Measurements from ENCODE around the gene HHLA2. TPM values are rescaled to one million over a fixed set of nuclear protein-coding genes. Genes with fewer than 3 reads are reported as not detected.

HHLA2 gene, protein sequence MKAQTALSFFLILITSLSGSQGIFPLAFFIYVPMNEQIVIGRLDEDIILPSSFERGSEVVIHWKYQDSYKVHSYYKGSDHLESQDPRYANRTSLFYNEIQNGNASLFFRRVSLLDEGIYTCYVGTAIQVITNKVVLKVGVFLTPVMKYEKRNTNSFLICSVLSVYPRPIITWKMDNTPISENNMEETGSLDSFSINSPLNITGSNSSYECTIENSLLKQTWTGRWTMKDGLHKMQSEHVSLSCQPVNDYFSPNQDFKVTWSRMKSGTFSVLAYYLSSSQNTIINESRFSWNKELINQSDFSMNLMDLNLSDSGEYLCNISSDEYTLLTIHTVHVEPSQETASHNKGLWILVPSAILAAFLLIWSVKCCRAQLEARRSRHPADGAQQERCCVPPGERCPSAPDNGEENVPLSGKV
- polyA plus RNA-seq (2013) = 0.01 TPM in 1 of 2 replicates, not detected in the other

DNA sequence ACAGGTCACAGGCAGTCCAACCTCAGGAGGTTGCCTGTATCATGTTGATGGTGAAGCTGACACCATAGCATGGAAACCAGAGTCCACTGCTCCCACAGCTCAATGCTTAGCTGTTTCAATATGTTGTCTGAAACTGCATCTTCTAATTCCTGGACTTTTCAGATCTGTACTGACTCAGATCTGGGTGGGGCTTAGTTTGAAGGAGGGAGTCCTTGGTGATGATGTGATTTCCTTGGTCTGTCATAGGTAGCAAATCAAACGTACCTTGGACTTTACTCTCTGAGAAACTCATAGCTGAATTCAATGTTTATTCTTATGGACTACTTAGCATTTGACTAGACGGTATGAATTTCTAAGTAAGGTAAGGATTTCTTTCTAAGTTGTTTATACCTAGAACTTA lies at the start of gene HHLA2:
HHLA2 (plus strand) TSS at position 310 of the 400 bp plus-strand sequence. CDS start 55,266 bp downstream, outside the sequence.
- no peak within 1 kb of the TSS for H2BK120ac ChIP-seq (ENCODE audit: insufficient read depth, low read length, poor library complexity)
- H2AFZ ChIP-seq (ENCODE audit: insufficient read depth, low read length, poor library complexity) = no peak within 1 kb of the TSS
- H3K79me1 ChIP-seq (ENCODE audit: low read length) = no peaks in the 10 kb centered on the region
- WGBS (ENCODE audit: extremely low coverage, insufficient coverage, insufficient read length) = no CpG with 5 or more reads among the region's 2 CpGs
- no peak within 1 kb of the TSS for H3K4me3 ChIP-seq (ENCODE audit: low read depth, low read length)
- H3K4me1 ChIP-seq (ENCODE audit: control insufficient read depth in 1 of 2, insufficient read depth in 2 of 2, low read length in 2 of 2) = peaks cover 0 to 11% of the 10 kb centered on the region in 2 experiments
- no peak within 1 kb of the TSS for H3K9ac ChIP-seq (ENCODE audit: low read length)
- H4K91ac ChIP-seq (ENCODE audit: low read depth, low read length) = no peak within 1 kb of the TSS
- no peaks in the 10 kb centered on the region for H3K27me3 ChIP-seq (ENCODE audit: insufficient read depth, low read length)
- no peak within 1 kb of the TSS for H4K12ac ChIP-seq (ENCODE audit: low read depth, low read length)
- no peak within 1 kb of the TSS for H2BK12ac ChIP-seq (ENCODE audit: low read length)
- H3K27ac ChIP-seq (ENCODE audit: low read depth, low read length) = no peak within 1 kb of the TSS
- no peak for DNase-seq
- no peaks in the 10 kb centered on the region for H3K9me3 ChIP-seq (ENCODE audit: insufficient read depth, low read depth, low read length)
- H3K79me2 ChIP-seq (ENCODE audit: control insufficient read depth, insufficient read depth, low read length, poor library complexity) = no peaks in the 10 kb centered on the region
- no peak within 1 kb of the TSS for H3K14ac ChIP-seq (ENCODE audit: low read length)
- no peak within 1 kb of the TSS for H3K4me2 ChIP-seq (ENCODE audit: low read length)
- no peak within 1 kb of the TSS for H4K8ac ChIP-seq (ENCODE audit: low read depth, low read length)
- no peak within 1 kb of the TSS for H3K23ac ChIP-seq (ENCODE audit: low read length)
- no peak within 1 kb of the TSS for H3K18ac ChIP-seq (ENCODE audit: low read length)
- H3K36me3 ChIP-seq (ENCODE audit: control insufficient read depth in 1 of 2, insufficient read depth in 2 of 2, low read length in 2 of 2) = no peaks in the 10 kb centered on the region
- H3K4ac ChIP-seq (ENCODE audit: low read depth, low read length) = no peak within 1 kb of the TSS
- H2AK5ac ChIP-seq (ENCODE audit: low read length) = no peak within 1 kb of the TSS
- H2BK5ac ChIP-seq (ENCODE audit: low read depth, low read length, poor library complexity) = no peak within 1 kb of the TSS

GRCh38 chr3:108250626-108251025 lies 45.7 kb upstream of the HHLA2 start:
- H2BK120ac ChIP-seq (ENCODE audit: insufficient read depth, low read length, poor library complexity) = no peak overlapping the region
- H3K18ac ChIP-seq (ENCODE audit: low read length) = no peak overlapping the region
- no peaks in the 10 kb centered on the region for H3K36me3 ChIP-seq (ENCODE audit: control insufficient read depth in 1 of 2, insufficient read depth in 2 of 2, low read length in 2 of 2)
- no peak overlapping the region for H3K27ac ChIP-seq (ENCODE audit: low read depth, low read length)
- no CpG with 5 or more reads among the region's 2 CpGs for WGBS (ENCODE audit: extremely low coverage, insufficient coverage, insufficient read length)
- H3K14ac ChIP-seq (ENCODE audit: low read length) = no peak overlapping the region
- H3K79me2 ChIP-seq (ENCODE audit: control insufficient read depth, insufficient read depth, low read length, poor library complexity) = no peaks in the 10 kb centered on the region
- no peak overlapping the region for H4K8ac ChIP-seq (ENCODE audit: low read depth, low read length)
- H3K4ac ChIP-seq (ENCODE audit: low read depth, low read length) = no peak overlapping the region
- no peaks in the 10 kb centered on the region for H3K79me1 ChIP-seq (ENCODE audit: low read length)
- H3K9ac ChIP-seq (ENCODE audit: low read length) = no peak overlapping the region
- no peak overlapping the region for H4K12ac ChIP-seq (ENCODE audit: low read depth, low read length)
- no peaks in the 10 kb centered on the region for H3K27me3 ChIP-seq (ENCODE audit: insufficient read depth, low read length)
- no peak overlapping the region for H3K4me3 ChIP-seq (ENCODE audit: low read depth, low read length)
- H3K4me1 ChIP-seq (ENCODE audit: control insufficient read depth in 1 of 2, insufficient read depth in 2 of 2, low read length in 2 of 2) = no peaks in the 10 kb centered on the region
- no peak overlapping the region for H2AFZ ChIP-seq (ENCODE audit: insufficient read depth, low read length, poor library complexity)
- H3K9me3 ChIP-seq (ENCODE audit: insufficient read depth, low read depth, low read length) = no peaks in the 10 kb centered on the region
- H2BK12ac ChIP-seq (ENCODE audit: low read length) = no peak overlapping the region
- no peak overlapping the region for H2AK5ac ChIP-seq (ENCODE audit: low read length)
- no peak overlapping the region for H3K4me2 ChIP-seq (ENCODE audit: low read length)
- no peak for DNase-seq
- no peak overlapping the region for H4K91ac ChIP-seq (ENCODE audit: low read depth, low read length)
- no peak overlapping the region for H2BK5ac ChIP-seq (ENCODE audit: low read depth, low read length, poor library complexity)
- H3K23ac ChIP-seq (ENCODE audit: low read length) = no peak overlapping the region

GRCh38 chr3:108251265-108251664 lies 45.1 kb upstream of the HHLA2 start:
- DNase-seq = no peak
- no peak overlapping the region for H2AFZ ChIP-seq (ENCODE audit: insufficient read depth, low read length, poor library complexity)
- no peak overlapping the region for H2BK12ac ChIP-seq (ENCODE audit: low read length)

DNA sequence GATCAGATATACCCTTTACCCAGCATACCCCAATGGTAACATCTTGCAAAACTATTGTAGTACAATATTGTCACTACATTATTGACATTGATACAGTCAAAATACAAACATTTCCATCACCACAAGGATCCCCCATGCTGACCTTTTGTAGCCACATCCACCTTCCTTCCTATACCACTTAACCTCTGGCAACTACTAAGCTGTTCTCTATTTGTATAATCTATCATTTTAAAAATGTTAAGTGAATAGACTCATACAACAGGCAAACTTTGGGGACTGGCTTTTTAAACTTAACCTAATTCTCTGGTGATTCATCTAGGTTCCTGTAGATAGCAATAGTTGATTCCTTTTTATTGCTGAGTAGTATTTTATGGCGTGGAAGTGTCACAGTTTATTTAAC lies 44.5 kb upstream of the HHLA2 start:
- no peaks in the 10 kb centered on the region for H3K9me3 ChIP-seq (ENCODE audit: insufficient read depth, low read depth, low read length)
- no peak overlapping the region for H4K8ac ChIP-seq (ENCODE audit: low read depth, low read length)
- no peak overlapping the region for H3K4me2 ChIP-seq (ENCODE audit: low read length)
- no peak overlapping the region for H3K9ac ChIP-seq (ENCODE audit: low read length)
- DNase-seq = no peak
- no peak overlapping the region for H4K12ac ChIP-seq (ENCODE audit: low read depth, low read length)
- no peak overlapping the region for H2BK12ac ChIP-seq (ENCODE audit: low read length)
- no CpG with 5 or more reads among the region's 1 CpG for WGBS (ENCODE audit: extremely low coverage, insufficient coverage, insufficient read length)
- H3K27me3 ChIP-seq (ENCODE audit: insufficient read depth, low read length) = no peaks in the 10 kb centered on the region
- H2AK5ac ChIP-seq (ENCODE audit: low read length) = no peak overlapping the region
- no peak overlapping the region for H2BK5ac ChIP-seq (ENCODE audit: low read depth, low read length, poor library complexity)
- H3K18ac ChIP-seq (ENCODE audit: low read length) = no peak overlapping the region
- H3K4me3 ChIP-seq (ENCODE audit: low read depth, low read length) = no peak overlapping the region
- H2BK120ac ChIP-seq (ENCODE audit: insufficient read depth, low read length, poor library complexity) = no peak overlapping the region
- no peaks in the 10 kb centered on the region for H3K79me1 ChIP-seq (ENCODE audit: low read length)
- no peak overlapping the region for H3K23ac ChIP-seq (ENCODE audit: low read length)
- H3K14ac ChIP-seq (ENCODE audit: low read length) = no peak overlapping the region
- H3K36me3 ChIP-seq (ENCODE audit: control insufficient read depth in 1 of 2, insufficient read depth in 2 of 2, low read length in 2 of 2) = no peaks in the 10 kb centered on the region
- no peaks in the 10 kb centered on the region for H3K79me2 ChIP-seq (ENCODE audit: control insufficient read depth, insufficient read depth, low read length, poor library complexity)
- no peaks in the 10 kb centered on the region for H3K4me1 ChIP-seq (ENCODE audit: control insufficient read depth in 1 of 2, insufficient read depth in 2 of 2, low read length in 2 of 2)
- H4K91ac ChIP-seq (ENCODE audit: low read depth, low read length) = no peak overlapping the region
- no peak overlapping the region for H2AFZ ChIP-seq (ENCODE audit: insufficient read depth, low read length, poor library complexity)
- no peak overlapping the region for H3K4ac ChIP-seq (ENCODE audit: low read depth, low read length)
- no peak overlapping the region for H3K27ac ChIP-seq (ENCODE audit: low read depth, low read length)

More at GRCh38 chr3:108251265-108251664, 45.1 kb upstream of the HHLA2 start:
- Histone ChIP-seq H3K4me1 (ENCODE audit: control insufficient read depth in 1 of 2, insufficient read depth in 2 of 2, low read length in 2 of 2) (no peaks in the 10 kb centered on the region), H3K14ac (ENCODE audit: low read length) (no peak overlapping the region), H4K91ac (ENCODE audit: low read depth, low read length) (no peak overlapping the region), H3K79me2 (ENCODE audit: control insufficient read depth, insufficient read depth, low read length, poor library complexity) (no peaks in the 10 kb centered on the region), H3K27ac (ENCODE audit: low read depth, low read length) (no peak overlapping the region), H3K18ac (ENCODE audit: low read length) (no peak overlapping the region), H4K12ac (ENCODE audit: low read depth, low read length) (no peak overlapping the region), H3K79me1 (ENCODE audit: low read length) (no peaks in the 10 kb centered on the region), H3K4me3 (ENCODE audit: low read depth, low read length) (no peak overlapping the region), H2AK5ac (ENCODE audit: low read length) (no peak overlapping the region), H3K4ac (ENCODE audit: low read depth, low read length) (no peak overlapping the region), H4K8ac (ENCODE audit: low read depth, low read length) (no peak overlapping the region), H3K4me2 (ENCODE audit: low read length) (no peak overlapping the region), H3K9ac (ENCODE audit: low read length) (no peak overlapping the region), H3K23ac (ENCODE audit: low read length) (no peak overlapping the region), H3K9me3 (ENCODE audit: insufficient read depth, low read depth, low read length) (no peaks in the 10 kb centered on the region), H2BK120ac (ENCODE audit: insufficient read depth, low read length, poor library complexity) (no peak overlapping the region), H2BK5ac (ENCODE audit: low read depth, low read length, poor library complexity) (no peak overlapping the region), H3K27me3 (ENCODE audit: insufficient read depth, low read length) (no peaks in the 10 kb centered on the region), H3K36me3 (ENCODE audit: control insufficient read depth in 1 of 2, insufficient read depth in 2 of 2, low read length in 2 of 2) (no peaks in the 10 kb centered on the region)
- WGBS (ENCODE audit: extremely low coverage, insufficient coverage, insufficient read length) = no CpG with 5 or more reads among the region's 4 CpGs
